HepG2 (cell line): ENCODE data around the gene ZNF385B. TPM values are rescaled to one million over a fixed set of nuclear protein-coding genes. Genes with fewer than 3 reads are reported as not detected.

ENCODE experiments used
- ATAC-seq: fragments of 200-7000 bp; cut with Tn5 transposase; 3 replicates; pipeline ENCODE4 v1.9.1; 2020; ENCODE audit warnings: mild to moderate bottlenecking, moderate library complexity
- BruUV-seq: library from RNA; stranded (reverse); fragments of 400-500 nt; replicated peaks from 2 replicates; lab custom pipeline; 2021; lab: Mats Ljungman, UMichigan
- CTCF ChIA-PET: fragments of 300-600 bp; formaldehyde crosslinking; extraction: SDS; loops from one replicate; lab custom pipeline; 2021; ENCODE audit warnings: low total read pairs, inconsistent platforms, low intra/inter-chr PET ratio; lab: Yijun Ruan, JAX
- POLR2A ChIA-PET: fragments of 350-600 bp; sonication (Branson Sonifier 250); formaldehyde crosslinking; loops from one replicate; lab custom pipeline; 2020; ENCODE audit warnings: antibody characterized with exemption, inconsistent platforms; lab: Yijun Ruan, JAX
- DNase-seq: peaks from one replicate; pipeline ENCODE4 v3.0.0-alpha.2; 2015; ENCODE audit warnings: low spot score
- FAIRE-seq: peaks from 3 replicates; lab custom pipeline; 2011; peaks lifted over from hg19 to GRCh38; lab: Jason Lieb, UNC
- H2AFZ ChIP-seq: one replicate; pipeline ENCODE4 v1.6.1; 2011; ENCODE audit warnings: low read length, inconsistent platforms
- H3K27ac ChIP-seq: fragments of 300-600 bp; 3 replicates; pipeline ENCODE4 v1.8.0; 2011; ENCODE audit warnings: mixed run types, mild to moderate bottlenecking, mixed read lengths, low read length, inconsistent platforms; ENCODE audit not compliant: insufficient read depth; ENCODE audit errors: extremely low read length
- H3K27me3 ChIP-seq, 2 experiments: fragments of 200-600 bp in 1 of 2; 2 replicates in 1 of 2; 3 replicates in 1 of 2; pipeline versions ENCODE4 v1.6.0 to v1.8.0; 2011; ENCODE audit warnings: low read length in 2 of 2, mild to moderate bottlenecking in 2 of 2, moderate library complexity in 2 of 2, inconsistent platforms in 1 of 2; ENCODE audit not compliant: insufficient read depth in 2 of 2, control insufficient read depth in 1 of 2
- H3K36me3 ChIP-seq, 2 experiments: fragments of 200-600 bp in 1 of 2; replicated peaks in 1 of 2; 2 replicates in 1 of 2; 3 replicates in 1 of 2; pipeline versions ENCODE4 v1.5.1 to v1.8.0; 2011; ENCODE audit warnings: low read length in 2 of 2, inconsistent platforms in 1 of 2; ENCODE audit not compliant: insufficient read depth in 2 of 2, control insufficient read depth in 1 of 2
- H3K4me1 ChIP-seq: 2 replicates; pipeline ENCODE4 v1.5.1; 2012; ENCODE audit warnings: low read length, inconsistent platforms; ENCODE audit not compliant: insufficient read depth
- H3K4me2 ChIP-seq: 2 replicates; pipeline ENCODE4 v1.6.0; 2011; ENCODE audit warnings: low read depth, low read length, inconsistent platforms
- H3K4me3 ChIP-seq, 3 experiments: fragments of 200-600 bp in 1 of 3; sonication (generic), shearing (Covaris generic) in 1 of 3; replicated peaks in 1 of 3; 2 replicates each; pipeline ENCODE4 v1.5.1; 2011 to 2016; ENCODE audit warnings: low read length in 3 of 3, inconsistent platforms in 2 of 3, low read depth in 2 of 3, mild to moderate bottlenecking in 2 of 3, control low read depth in 1 of 3, mixed read lengths in 1 of 3; ENCODE audit not compliant: insufficient read depth in 1 of 3
- H3K79me2 ChIP-seq: one replicate; pipeline ENCODE4 v1.6.1; 2011; ENCODE audit warnings: low read length, inconsistent platforms; ENCODE audit not compliant: insufficient read depth
- H3K9ac ChIP-seq: 2 replicates; pipeline ENCODE4 v1.6.0; 2011; ENCODE audit warnings: mild to moderate bottlenecking, low read depth, low read length, inconsistent platforms; ENCODE audit not compliant: insufficient read depth
- H3K9me3 ChIP-seq: 2 replicates; pipeline ENCODE4 v1.5.1; 2012; ENCODE audit warnings: mild to moderate bottlenecking, low read length
- H4K20me1 ChIP-seq: 2 replicates; pipeline ENCODE4 v1.6.0; 2011; ENCODE audit warnings: inconsistent platforms, mild to moderate bottlenecking, low read length, moderate library complexity; ENCODE audit not compliant: insufficient read depth
- ATAD3A ChIP-seq: sonication (generic); formaldehyde crosslinking; IDR thresholded peaks from 2 replicates; pipeline ENCODE4 v1.4.0; 2020; ENCODE audit warnings: missing genetic modification reagents
- BCL6 ChIP-seq: IDR thresholded peaks from 2 replicates; pipeline ENCODE4 v1.6.1; 2016; ENCODE audit warnings: missing genetic modification reagents, missing compliant biosample characterization
- CREM ChIP-seq, 2 experiments: sonication (generic) in 1 of 2; formaldehyde crosslinking in 1 of 2; IDR thresholded peaks; 2 replicates each; pipeline versions ENCODE4 v1.4.0 to v1.6.1; 2016 to 2020; ENCODE audit warnings: antibody characterized with exemption in 1 of 2, mild to moderate bottlenecking in 1 of 2, missing genetic modification reagents in 1 of 2
- DMTF1 ChIP-seq: sonication (generic); formaldehyde crosslinking; IDR thresholded peaks from 2 replicates; pipeline ENCODE4 v1.4.0; 2020; ENCODE audit warnings: mild to moderate bottlenecking, missing genetic modification reagents
- JDP2 ChIP-seq: sonication (generic); formaldehyde crosslinking; IDR thresholded peaks from 2 replicates; pipeline ENCODE4 v1.8.1; 2022; ENCODE audit warnings: missing genetic modification reagents, borderline replicate concordance
- KDM4B ChIP-seq: sonication (generic); formaldehyde crosslinking; IDR thresholded peaks from 2 replicates; pipeline ENCODE4 v1.4.0; 2020; ENCODE audit warnings: missing genetic modification reagents
- NFE2L1 ChIP-seq: sonication (generic); formaldehyde crosslinking; IDR thresholded peaks from 2 replicates; pipeline ENCODE4 v1.4.0; 2020; ENCODE audit warnings: missing genetic modification reagents, mild to moderate bottlenecking, borderline replicate concordance
- SMAD9 ChIP-seq: sonication (generic); formaldehyde crosslinking; IDR thresholded peaks from 2 replicates; pipeline ENCODE4 v1.5.1; 2020; ENCODE audit warnings: mild to moderate bottlenecking, missing genetic modification reagents
- SMARCE1 ChIP-seq: fragments of 450-650 bp; IDR thresholded peaks from 2 replicates; pipeline ENCODE4 v1.6.1; 2017; ENCODE audit warnings: borderline replicate concordance
- SNAI1 ChIP-seq: sonication (generic); formaldehyde crosslinking; IDR thresholded peaks from 2 replicates; pipeline ENCODE4 v1.5.0; 2020; ENCODE audit warnings: mild to moderate bottlenecking, missing genetic modification reagents, borderline replicate concordance
- STAG1 ChIP-seq: sonication (generic); formaldehyde crosslinking; IDR thresholded peaks from 2 replicates; pipeline ENCODE4 v1.4.0; 2020; ENCODE audit warnings: missing genetic modification reagents
- TAF1 ChIP-seq: sonication (generic); formaldehyde crosslinking; IDR thresholded peaks from 2 replicates; pipeline ENCODE4 v1.4.0; 2020; ENCODE audit warnings: missing genetic modification reagents
- TEAD2 ChIP-seq: sonication (generic); formaldehyde crosslinking; IDR thresholded peaks from 2 replicates; pipeline ENCODE4 v1.9.0; 2021; ENCODE audit warnings: missing genetic modification reagents
- ZNF10 ChIP-seq: sonication (generic); formaldehyde crosslinking; IDR thresholded peaks from 2 replicates; pipeline ENCODE4 v1.4.0; 2020; ENCODE audit warnings: mild to moderate bottlenecking, low read depth, missing genetic modification reagents, borderline replicate concordance
- ZNF335 ChIP-seq: sonication (generic); formaldehyde crosslinking; IDR thresholded peaks from 2 replicates; pipeline ENCODE4 v1.4.0; 2020; ENCODE audit warnings: missing genetic modification reagents
- ZNF501 ChIP-seq: sonication (generic); formaldehyde crosslinking; IDR thresholded peaks from 2 replicates; pipeline ENCODE4 v1.5.1; 2020; ENCODE audit warnings: mild to moderate bottlenecking, moderate library complexity, missing genetic modification reagents
- ZNF629 ChIP-seq: sonication (generic); formaldehyde crosslinking; conservative IDR thresholded peaks from 2 replicates; pipeline ENCODE4 v1.5.0; 2020; ENCODE audit warnings: missing genetic modification reagents
- ZSCAN31 ChIP-seq: sonication (generic); formaldehyde crosslinking; IDR thresholded peaks from 2 replicates; pipeline ENCODE4 v1.5.0; 2020; ENCODE audit warnings: low read depth, mild to moderate bottlenecking, missing genetic modification reagents
- WGBS: methylation state at CpG from one replicate; pipeline ENCODE4 v1.1.6; 2017; ENCODE audit warnings: low lambda C conversion rate; 5-methylcytosine and 5-hydroxymethylcytosine counted together
- in situ Hi-C: cut with HindIII; loops from 2 replicates; pipeline ENCODE4 v1.10.0; 2017; ENCODE audit warnings: low pct_unique_long_range_greater_than_20kb; ENCODE audit not compliant: extremely low pct_ligation_motif_present
- intact Hi-C: fragments of 100-400 bp; cut with micrococcal nuclease; formaldehyde crosslinking; loops from one replicate; pipeline ENCODE4 v1.10.0; 2022; ENCODE audit not compliant: unreplicated experiment
- polyA plus RNA-seq, 8 experiments: library from polyadenylated mRNA; depleted of rRNA in 3 of 8; stranded (reverse) in 7 of 8; unstranded in 1 of 8; fragments of >200 nt; fragmentation: Illumina TruSeq in 4 of 8; extraction: Trizol in 4 of 8; gene quantifications; 2 replicates each; pipeline versions ENCODE4 v1.2.1 to v1.2.3, GENCODE V29; 2011 to 2016; ENCODE audit warnings: low read depth in 4 of 8, missing spikeins in 1 of 8, mixed read lengths in 1 of 8; ENCODE audit not compliant: insufficient read depth in 1 of 8
- total RNA-seq, 5 experiments: library from RNA; depleted of rRNA; stranded (reverse); fragments of >200 nt; fragmentation: Illumina TruSeq; extraction: Trizol; gene quantifications; 2 replicates each; pipeline ENCODE4 v1.2.3, GENCODE V29; 2016; ENCODE audit warnings: low read depth in 1 of 5
- TF ChIP-seq, protein P1 (sequence below): sonication (generic); formaldehyde crosslinking; IDR thresholded peaks from 2 replicates; pipeline ENCODE4 v1.5.0; 2020; ENCODE audit warnings: mild to moderate bottlenecking, low read depth, missing genetic modification reagents, borderline replicate concordance

ZNF385B gene
- total and polyA plus RNA-seq, 2 of the 13 experiments (the other 11 are each of a cell fraction or from before 2014, with no cell fraction given): 3.3 to 6.7 TPM

DNA sequence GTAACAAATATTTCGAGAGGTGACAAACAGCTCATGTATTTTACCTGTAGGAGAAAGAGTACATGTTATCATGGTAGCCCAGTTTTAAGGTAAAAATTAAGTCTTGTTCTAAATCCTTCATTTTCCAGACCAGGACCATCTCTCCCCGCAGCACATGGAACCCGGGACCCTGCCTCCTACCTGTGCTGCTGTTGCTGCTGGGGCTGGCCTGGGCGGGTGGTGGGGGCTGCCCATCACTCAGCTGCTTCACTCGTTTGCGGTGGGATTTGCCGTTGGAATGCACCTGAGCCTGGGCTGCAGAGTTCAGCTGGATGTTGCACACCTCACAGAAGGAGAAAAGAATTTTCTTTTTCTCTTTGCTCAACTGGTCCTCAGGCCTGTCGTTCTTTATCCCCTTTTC is 92.1 kb downstream of the ZNF385B start:
- Histone ChIP-seq H3K27me3 (peaks cover 0 to 16% of the 10 kb centered on the region in 2 experiments; a peak in 2 of 5 replicates), H3K36me3 (no peaks in the 10 kb centered on the region), H3K27ac (no peak overlapping the region), H3K9me3 (no peaks in the 10 kb centered on the region), H3K79me2 (no peaks in the 10 kb centered on the region), H3K4me2 (no peak overlapping the region), H3K4me1 (no peaks in the 10 kb centered on the region), H4K20me1 (no peaks in the 10 kb centered on the region), H3K9ac (no peak overlapping the region), H3K4me3 (no peak overlapping the region), H2AFZ (no peak overlapping the region)
- in situ Hi-C loops: no loop called here
- TF ChIP-seq ZNF10 (CRISPR knock-in tag): no peak
- no peak for TF ChIP-seq TEAD2 (CRISPR knock-in tag)
- TF ChIP-seq ZSCAN31 (CRISPR knock-in tag): no peak
- no peak for TF ChIP-seq CREM (IDR thresholded peaks at IDR 0.05)
- no peak for TF ChIP-seq CREM (CRISPR knock-in tag; IDR thresholded peaks at IDR 0.05)
- TF ChIP-seq, protein P1, sequence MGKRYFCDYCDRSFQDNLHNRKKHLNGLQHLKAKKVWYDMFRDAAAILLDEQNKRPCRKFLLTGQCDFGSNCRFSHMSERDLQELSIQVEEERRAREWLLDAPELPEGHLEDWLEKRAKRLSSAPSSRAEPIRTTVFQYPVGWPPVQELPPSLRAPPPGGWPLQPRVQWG (CRISPR knock-in tag): no peak
- no peak for TF ChIP-seq BCL6
- no peak for TF ChIP-seq TAF1 (CRISPR knock-in tag)
- TF ChIP-seq NFE2L1 (CRISPR knock-in tag): no peak
- TF ChIP-seq DMTF1: no peak
- no peak for TF ChIP-seq STAG1 (CRISPR knock-in tag)
- no peak for TF ChIP-seq SMAD9 (CRISPR knock-in tag)
- TF ChIP-seq KDM4B (CRISPR knock-in tag): no peak
- TF ChIP-seq ATAD3A: no peak
- no peak for TF ChIP-seq ZNF501
- no peak for TF ChIP-seq ZNF335 (CRISPR knock-in tag)
- TF ChIP-seq ZNF629 (CRISPR knock-in tag): no peak
- TF ChIP-seq JDP2: no peak
- no peak for TF ChIP-seq SNAI1 (CRISPR knock-in tag)
- TF ChIP-seq SMARCE1: no peak
- intact Hi-C loops: no loop called here
- WGBS: 15% methylated on average over 8 of the region's 8 CpGs
- ChIA-PET CTCF (no interaction called here), POLR2A (no interaction called here)
- no peak for ATAC-seq
- no peak for FAIRE-seq
- no peak for DNase-seq
- no TSS peak for BruUV-seq
